NOMO-1 (cell line): ENCODE results near the gene CD68.
A peak's percentile ranks its signal among the peaks of the same experiment; 100 is the strongest.
"Not testable (repeated sequence)": the region's sequence is repeated elsewhere in the genome, so short reads cannot be mapped to it uniquely, and the experiment has no call there.

ENCODE experiments used
- DNase-seq, 2 experiments: peaks; one replicate each; lab custom pipeline; 2025; ENCODE audit not compliant: unreplicated experiment in 2 of 2; lab: John Stamatoyannopoulos, UW

Gene CD68

GRCh38 chr17:7606280-7606679 lies 26.8 kb downstream of the CD68 start:
- DNase-seq = no peak

- DNase-seq = no peak
These were observed 31.2 kb downstream of the CD68 start for GRCh38 chr17:7610641-7611040.

GRCh38 chr17:7611635-7612293 lies 32.3 kb downstream of the CD68 start:
- no peak for DNase-seq

GRCh38 chr17:7612294-7612640 lies 32.8 kb downstream of the CD68 start:
- DNase-seq = no peak

GRCh38 chr17:7613769-7614424 lies 34.5 kb downstream of the CD68 start:
- no peak for DNase-seq

GRCh38 chr17:7614425-7615264 lies 35.2 kb downstream of the CD68 start, which contains the start of gene FXR2:
TSS of gene FXR2 (minus strand) at chr17:7614897. CDS start at chr17:7614532, 365 bp downstream.
- peak; percentile 99 to 100 for DNase-seq

- DNase-seq = no peak
These were observed 35.9 kb downstream of the CD68 start for GRCh38 chr17:7615265-7615747.

- DNase-seq = no peak
These were observed 39.2 kb downstream of the CD68 start for GRCh38 chr17:7618608-7619007.

- no peak for DNase-seq
These were observed 41.4 kb downstream of the CD68 start for GRCh38 chr17:7620835-7621234.

GRCh38 chr17:7623661-7624060 lies 44.2 kb downstream of the CD68 start:
- DNase-seq = no peak

- DNase-seq = not testable (repeated sequence)
These were observed 46.3 kb downstream of the CD68 start for GRCh38 chr17:7625749-7626148.

GRCh38 chr17:7626307-7626706 lies 46.9 kb downstream of the CD68 start:
- no peak for DNase-seq

GRCh38 chr17:7626956-7627249 lies 47.5 kb downstream of the CD68 start:
- DNase-seq = no peak

- peak; percentile 87 to 94 for DNase-seq
These were observed 48.0 kb downstream of the CD68 start, which contains the start of gene SAT2 for GRCh38 chr17:7627250-7628121. TSS of gene SAT2 (minus strand) at chr17:7627821. CDS start at chr17:7627635, 186 bp downstream.

- DNase-seq = no peak
These were observed 50.6 kb downstream of the CD68 start, which contains the start of gene SHBG for GRCh38 chr17:7629939-7630571. TSS of gene SHBG (plus strand) at chr17:7630135. CDS start at chr17:7630173, 38 bp downstream.
